Epithelial cell of esophagus (primary cell): ENCODE measurements around the gene POU6F2.
"Not testable (repeated sequence)": the region's sequence is repeated elsewhere in the genome, so short reads cannot be mapped to it uniquely, and the experiment has no call there.

ENCODE experiments used
- DNase-seq: peaks from one replicate; pipeline ENCODE4 v3.0.0; 2010; ENCODE audit warnings: low read depth
- H3K4me3 ChIP-seq: 2 replicates; pipeline ENCODE4 v1.5.1; 2011; ENCODE audit warnings: mild to moderate bottlenecking, low read length, control low read depth
- TF ChIP-seq, protein P1 (sequence below): IDR thresholded peaks from 2 replicates; pipeline ENCODE4 v1.5.1; 2011; ENCODE audit warnings: low read depth, mild to moderate bottlenecking, low read length, control low read depth, inconsistent platforms; ENCODE audit not compliant: insufficient read depth; ENCODE audit errors: missing control alignments

POU6F2 gene

DNA sequence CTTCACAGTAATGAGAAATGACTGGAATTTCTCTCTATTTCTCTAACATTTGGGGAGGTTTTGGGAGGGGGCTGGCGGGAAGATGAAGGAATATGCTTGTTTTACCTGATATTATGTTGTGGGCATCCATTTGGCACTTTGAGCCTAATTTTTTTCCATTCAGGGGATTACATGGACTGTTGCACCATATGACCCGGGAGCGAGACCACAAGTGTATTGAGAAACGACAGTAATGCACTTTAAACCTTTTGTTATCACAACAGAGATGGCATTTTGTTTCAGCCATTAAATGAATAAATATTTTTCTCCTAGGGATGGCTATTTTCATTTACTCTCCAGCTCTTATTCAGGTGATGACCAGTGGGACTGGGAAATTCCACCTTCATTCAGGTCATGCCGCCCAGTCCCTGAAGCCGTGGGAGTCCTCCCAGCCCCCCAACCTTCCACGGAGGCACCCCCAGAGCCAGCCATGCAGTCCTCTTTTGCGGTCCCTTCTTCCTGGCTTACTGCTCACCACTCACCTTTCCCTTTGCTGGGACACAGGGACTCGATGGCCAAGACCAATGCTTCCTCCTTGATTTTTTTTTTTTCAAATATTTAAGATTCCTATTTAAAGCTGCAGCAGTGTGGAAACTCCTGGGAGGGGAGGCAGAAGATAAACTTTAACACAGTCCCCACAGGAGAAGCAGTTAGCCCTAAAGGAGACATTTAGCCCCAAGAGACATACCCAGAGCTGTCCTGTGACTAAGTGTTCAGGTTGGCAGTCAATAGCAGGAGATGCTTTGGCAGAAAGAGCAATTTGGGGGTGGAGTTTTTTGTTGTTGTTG, 397.6 kb downstream of the POU6F2 start:
- no peak overlapping the region for H3K4me3 ChIP-seq
- no peak for DNase-seq
- TF ChIP-seq, protein P1, sequence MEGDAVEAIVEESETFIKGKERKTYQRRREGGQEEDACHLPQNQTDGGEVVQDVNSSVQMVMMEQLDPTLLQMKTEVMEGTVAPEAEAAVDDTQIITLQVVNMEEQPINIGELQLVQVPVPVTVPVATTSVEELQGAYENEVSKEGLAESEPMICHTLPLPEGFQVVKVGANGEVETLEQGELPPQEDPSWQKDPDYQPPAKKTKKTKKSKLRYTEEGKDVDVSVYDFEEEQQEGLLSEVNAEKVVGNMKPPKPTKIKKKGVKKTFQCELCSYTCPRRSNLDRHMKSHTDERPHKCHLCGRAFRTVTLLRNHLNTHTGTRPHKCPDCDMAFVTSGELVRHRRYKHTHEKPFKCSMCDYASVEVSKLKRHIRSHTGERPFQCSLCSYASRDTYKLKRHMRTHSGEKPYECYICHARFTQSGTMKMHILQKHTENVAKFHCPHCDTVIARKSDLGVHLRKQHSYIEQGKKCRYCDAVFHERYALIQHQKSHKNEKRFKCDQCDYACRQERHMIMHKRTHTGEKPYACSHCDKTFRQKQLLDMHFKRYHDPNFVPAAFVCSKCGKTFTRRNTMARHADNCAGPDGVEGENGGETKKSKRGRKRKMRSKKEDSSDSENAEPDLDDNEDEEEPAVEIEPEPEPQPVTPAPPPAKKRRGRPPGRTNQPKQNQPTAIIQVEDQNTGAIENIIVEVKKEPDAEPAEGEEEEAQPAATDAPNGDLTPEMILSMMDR, result no peak

DNA sequence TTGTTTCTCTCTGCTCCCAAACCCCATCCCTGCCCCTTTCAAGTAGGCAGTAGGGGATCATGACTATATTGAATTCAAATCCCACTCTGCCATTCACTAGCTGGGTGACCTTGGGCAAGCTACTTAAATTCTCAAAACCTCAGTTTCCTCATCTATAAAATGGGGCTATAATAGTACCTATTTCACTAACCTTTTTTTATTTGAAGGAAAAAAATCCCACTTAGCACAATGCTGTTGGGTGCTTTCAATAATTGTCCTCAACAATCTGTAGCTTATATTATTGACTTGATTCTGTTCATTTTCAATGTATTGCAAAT, 398.1 kb downstream of the POU6F2 start:
- DNase-seq, result no peak
- TF ChIP-seq, protein P1, result no peak
- H3K4me3 ChIP-seq, result no peak overlapping the region

DNA sequence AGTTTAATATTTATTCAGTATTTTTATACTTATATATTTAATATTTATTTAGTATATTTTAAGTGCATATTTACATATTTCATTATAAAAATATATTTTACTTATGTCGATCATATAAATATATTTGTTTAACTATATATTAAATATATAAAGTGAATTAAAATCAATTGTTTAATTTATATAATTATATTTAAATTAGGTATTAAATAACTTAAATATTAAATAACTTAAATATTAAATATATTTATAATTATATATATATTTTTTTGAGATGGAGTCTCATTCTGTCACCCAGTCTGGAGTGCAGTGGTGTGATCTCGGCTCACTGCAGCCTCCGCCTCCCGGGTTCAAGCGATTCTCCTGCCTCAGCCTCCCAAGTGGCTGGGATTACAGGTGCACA, 399.2 kb downstream of the POU6F2 start:
- DNase-seq, H3K4me3 ChIP-seq: not testable (repeated sequence)

DNA sequence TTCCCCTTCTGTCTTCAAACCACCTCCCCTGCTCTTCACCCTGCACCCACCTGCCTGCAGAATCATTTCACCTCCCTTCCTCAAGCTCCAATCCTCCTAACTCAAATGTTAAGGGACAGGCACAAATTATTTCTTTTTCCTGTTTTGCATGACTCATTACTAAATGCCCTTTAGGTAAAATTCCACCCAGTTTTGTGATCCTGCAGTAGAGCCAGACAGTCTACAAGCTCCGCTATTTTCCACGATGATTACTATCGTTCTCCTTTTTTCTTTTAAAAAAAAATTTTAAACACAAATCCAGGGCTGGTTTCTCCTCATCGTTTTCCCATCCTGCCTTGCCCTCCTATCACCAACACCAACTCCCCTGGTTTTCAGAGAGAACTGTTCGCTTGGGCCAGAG, 401.7 kb downstream of the POU6F2 start:
- TF ChIP-seq, protein P1, result no peak
- no peak for DNase-seq
- no peak overlapping the region for H3K4me3 ChIP-seq

DNA sequence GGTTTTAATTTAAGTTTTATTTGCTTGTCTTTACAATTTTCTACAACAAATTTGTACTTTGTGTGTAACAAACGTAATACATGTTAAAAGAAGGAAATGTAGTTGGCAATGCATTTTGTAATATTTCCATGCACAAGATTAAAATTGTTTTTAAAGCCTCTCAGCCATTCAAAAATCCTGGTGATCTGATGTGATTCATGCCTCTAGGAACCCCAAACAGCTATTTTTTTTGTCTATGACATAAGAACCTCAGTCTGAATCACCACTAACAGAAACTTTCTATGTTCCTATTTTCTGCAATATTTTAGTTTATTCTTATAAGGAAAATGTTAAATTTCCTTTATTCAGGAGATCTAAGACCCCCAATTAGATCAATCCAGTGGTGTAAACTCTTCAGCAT, 405.4 kb downstream of the POU6F2 start:
- DNase-seq, result no peak
- TF ChIP-seq, protein P1, result no peak
- H3K4me3 ChIP-seq, result no peak overlapping the region

DNA sequence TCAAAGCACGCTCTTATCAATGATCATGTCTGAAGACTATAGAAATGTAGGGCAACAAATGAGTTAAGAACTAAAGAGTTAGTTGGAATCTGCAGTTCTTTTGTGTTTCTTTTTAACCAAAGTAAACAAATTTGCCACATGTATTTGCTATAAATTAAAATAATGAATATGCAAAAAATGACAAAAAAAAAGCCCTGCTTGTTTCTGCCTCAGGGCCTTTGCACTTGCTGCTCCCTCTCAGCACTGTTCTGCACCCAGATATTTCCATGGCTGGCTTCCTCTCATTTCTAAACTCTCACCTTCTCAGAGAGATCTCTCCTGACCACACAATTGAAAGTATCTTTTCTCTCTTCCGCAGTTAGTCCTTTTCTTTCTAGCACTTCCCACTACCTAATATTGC, 406.7 kb downstream of the POU6F2 start:
- TF ChIP-seq, protein P1, result no peak
- no peak overlapping the region for H3K4me3 ChIP-seq
- no peak for DNase-seq

DNA sequence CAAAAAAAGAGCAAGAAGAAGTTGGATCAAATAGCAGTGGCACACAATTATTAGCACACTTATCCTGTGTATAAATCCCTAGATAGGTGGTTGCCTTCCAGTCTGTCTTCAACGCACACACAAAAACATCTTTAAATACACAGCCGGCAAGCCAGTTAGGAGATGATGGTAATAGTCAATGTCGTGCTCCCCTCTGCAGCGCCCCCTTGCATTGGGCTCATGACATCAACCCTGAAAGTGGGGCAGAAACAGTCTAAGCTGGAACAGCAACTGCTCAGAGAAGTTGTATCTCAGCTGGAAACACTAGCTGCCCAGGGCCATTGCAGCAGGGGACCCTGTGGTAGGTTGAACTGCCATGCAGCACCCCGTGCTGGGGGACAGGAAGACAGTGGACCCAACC, 409.0 kb downstream of the POU6F2 start:
- DNase-seq, result no peak
- H3K4me3 ChIP-seq, result no peak overlapping the region
- TF ChIP-seq, protein P1, result no peak
